Testis (tissue), 2 donors: ENCODE data around the gene PRKG2.

Experiments used
- POLR2A ChIP-seq: fragments of 450-650 bp; IDR thresholded peaks from one replicate; pipeline ENCODE4 v1.6.1; 2017; ENCODE audit warnings: antibody characterized with exemption, mild to moderate bottlenecking, moderate library complexity
- TF ChIP-seq, protein P1 (sequence below), 3 experiments: fragments of 450-650 bp in 2 of 3; fragments of 200-600 bp in 1 of 3; sonication (generic) in 1 of 3; IDR thresholded peaks; one replicate each; pipeline ENCODE4 v1.5.1; 2016 to 2019; ENCODE audit warnings: antibody characterized with exemption in 3 of 3, mild to moderate bottlenecking in 2 of 3, moderate library complexity in 1 of 3

DNA sequence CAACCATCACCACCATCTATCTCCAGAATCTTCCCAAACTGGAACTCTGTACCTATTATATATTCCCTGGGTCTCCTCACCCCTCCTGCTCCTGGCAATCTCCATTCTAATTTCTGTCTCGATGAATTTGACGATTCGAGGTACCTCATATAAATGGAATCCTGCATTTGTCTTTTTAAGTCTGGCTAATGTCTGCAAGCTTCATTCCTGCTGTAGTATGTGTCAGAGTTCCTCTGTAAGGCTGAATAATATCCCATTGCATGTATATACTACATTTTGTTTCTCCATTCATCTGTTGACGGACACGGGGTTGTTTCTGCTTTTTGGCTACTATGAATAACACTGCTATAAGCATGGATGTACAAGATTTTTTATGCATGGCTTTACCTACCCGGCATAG lies 19.5 kb downstream of the PRKG2 start:
- TF ChIP-seq POLR2A, result no peak
- TF ChIP-seq, protein P1, sequence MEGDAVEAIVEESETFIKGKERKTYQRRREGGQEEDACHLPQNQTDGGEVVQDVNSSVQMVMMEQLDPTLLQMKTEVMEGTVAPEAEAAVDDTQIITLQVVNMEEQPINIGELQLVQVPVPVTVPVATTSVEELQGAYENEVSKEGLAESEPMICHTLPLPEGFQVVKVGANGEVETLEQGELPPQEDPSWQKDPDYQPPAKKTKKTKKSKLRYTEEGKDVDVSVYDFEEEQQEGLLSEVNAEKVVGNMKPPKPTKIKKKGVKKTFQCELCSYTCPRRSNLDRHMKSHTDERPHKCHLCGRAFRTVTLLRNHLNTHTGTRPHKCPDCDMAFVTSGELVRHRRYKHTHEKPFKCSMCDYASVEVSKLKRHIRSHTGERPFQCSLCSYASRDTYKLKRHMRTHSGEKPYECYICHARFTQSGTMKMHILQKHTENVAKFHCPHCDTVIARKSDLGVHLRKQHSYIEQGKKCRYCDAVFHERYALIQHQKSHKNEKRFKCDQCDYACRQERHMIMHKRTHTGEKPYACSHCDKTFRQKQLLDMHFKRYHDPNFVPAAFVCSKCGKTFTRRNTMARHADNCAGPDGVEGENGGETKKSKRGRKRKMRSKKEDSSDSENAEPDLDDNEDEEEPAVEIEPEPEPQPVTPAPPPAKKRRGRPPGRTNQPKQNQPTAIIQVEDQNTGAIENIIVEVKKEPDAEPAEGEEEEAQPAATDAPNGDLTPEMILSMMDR (IDR thresholded peaks at IDR 0.05), result no peak
